Sigmoid colon (tissue), 4 donors: ENCODE results near the gene GYG1.

Experiments used
- CTCF ChIP-seq, 4 experiments: fragments of 450-650 bp in 3 of 4; fragments of 200-600 bp in 1 of 4; IDR thresholded peaks; one replicate each; pipeline ENCODE4 v1.5.1; 2016 to 2019; ENCODE audit warnings: antibody characterized with exemption in 4 of 4, mild to moderate bottlenecking in 3 of 4, moderate library complexity in 2 of 4
- EP300 ChIP-seq, 4 donors: sonication (generic); formaldehyde crosslinking; IDR thresholded peaks; one replicate each; pipeline ENCODE4 v1.6.1; 2017; ENCODE audit warnings: antibody characterized with exemption in 4 of 4
- POLR2A ChIP-seq, 2 donors: fragments of 450-650 bp; IDR thresholded peaks; one replicate each; pipeline ENCODE4 v1.6.1; 2016; ENCODE audit warnings: antibody characterized with exemption in 2 of 2, mild to moderate bottlenecking in 2 of 2, moderate library complexity in 2 of 2
- POLR2AphosphoS5 ChIP-seq, 4 donors: sonication (generic); formaldehyde crosslinking; IDR thresholded peaks; one replicate each; pipeline ENCODE4 v1.6.1; 2017; ENCODE audit warnings: antibody characterized with exemption in 4 of 4

- TF ChIP-seq POLR2AphosphoS5 (IDR thresholded peaks at IDR 0.05): no peak
- TF ChIP-seq POLR2A (IDR thresholded peaks at IDR 0.05): no peak
- TF ChIP-seq CTCF (IDR thresholded peaks at IDR 0.05): no peak
- no peak for TF ChIP-seq EP300 (IDR thresholded peaks at IDR 0.05)
These were observed 8.5 kb downstream of the GYG1 start for GRCh38 chr3:148999806-149000205.
